Skin epidermis (tissue), 12 donors: Measurements from ENCODE around the gene PLCB2.
A peak's percentile ranks its signal among the peaks of the same experiment; 100 is the strongest.

ENCODE experiments used
- H3K27ac ChIP-seq, 21 experiments: fragments of 200-600 bp; sonication (generic) in 11 of 21; one replicate each; pipeline ENCODE4 v1.5.0; 2020; ENCODE audit warnings: mild to moderate bottlenecking in 3 of 21, inconsistent platforms in 2 of 21, moderate library complexity in 2 of 21
- H3K4me3 ChIP-seq, 7 experiments: fragments of 200-600 bp; sonication (generic) in 2 of 7; one replicate each; pipeline ENCODE4 v1.5.0; 2020; ENCODE audit warnings: inconsistent platforms in 2 of 7, mild to moderate bottlenecking in 2 of 7, moderate library complexity in 1 of 7

PLCB2 gene

DNA sequence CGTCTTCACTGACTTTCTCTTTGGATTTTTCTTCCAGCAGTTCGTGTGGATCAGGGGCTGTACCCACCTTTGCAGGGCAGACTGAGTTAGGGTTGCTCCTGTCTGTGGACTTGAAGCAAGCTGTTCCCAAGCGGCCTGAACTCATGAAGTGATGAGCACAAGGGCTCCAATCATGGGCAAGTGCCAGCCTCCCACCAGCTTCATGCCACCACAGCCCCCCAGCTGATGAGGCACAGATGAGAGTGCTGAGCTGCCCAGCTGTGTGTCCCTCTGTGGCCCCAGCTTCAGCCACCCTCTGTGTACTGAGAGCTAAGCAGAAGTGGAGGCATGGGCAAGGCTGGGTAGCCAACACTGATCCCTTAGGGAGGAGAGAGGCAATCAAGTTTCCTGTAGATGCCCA is 3.3 kb upstream of the PLCB2 start:
- Histone ChIP-seq H3K27ac (no peak overlapping the region), H3K4me3 (no peak overlapping the region)

GRCh38 chr15:40310001-40310959 is 2.5 kb upstream of the PLCB2 start:
- no peak overlapping the region for H3K4me3 ChIP-seq
- H3K27ac ChIP-seq: no peak overlapping the region

GRCh38 chr15:40309344-40309862 is 1.7 kb upstream of the PLCB2 start:
- Histone ChIP-seq H3K4me3 (no peak overlapping the region), H3K27ac (peak overlapping the region in 8 of 21 experiments; percentile 79 to 99 (median 91))

- Histone ChIP-seq H3K4me3 (peak overlapping the region; percentile 26 to 40 (median 31)), H3K27ac (peak overlapping the region in 17 of 21 experiments; percentile 6 to 99 (median 86))
Measured at GRCh38 chr15:40306908-40307307, 827 bp downstream of the PLCB2 start.

- H3K4me3 ChIP-seq: peak overlapping the region; percentile 26 to 40 (median 31)
Measured at GRCh38 chr15:40306371-40306770, 1.4 kb downstream of the PLCB2 start.

GRCh38 chr15:40305281-40305680 is 2.5 kb downstream of the PLCB2 start:
- no peak overlapping the region for H3K27ac ChIP-seq

More at GRCh38 chr15:40306371-40306770, 1.4 kb downstream of the PLCB2 start:
- peak overlapping the region in 13 of 21 experiments; percentile 6 to 99 (median 87) for H3K27ac ChIP-seq

GRCh38 chr15:40303576-40303975 is 4.2 kb downstream of the PLCB2 start:
- H3K27ac ChIP-seq: no peak overlapping the region

More at GRCh38 chr15:40305281-40305680, 2.5 kb downstream of the PLCB2 start:
- no peak overlapping the region for H3K4me3 ChIP-seq

GRCh38 chr15:40302981-40303380 is 4.8 kb downstream of the PLCB2 start:
- Histone ChIP-seq H3K4me3 (no peak overlapping the region), H3K27ac (no peak overlapping the region)

More at GRCh38 chr15:40303576-40303975, 4.2 kb downstream of the PLCB2 start:
- no peak overlapping the region for H3K4me3 ChIP-seq

DNA sequence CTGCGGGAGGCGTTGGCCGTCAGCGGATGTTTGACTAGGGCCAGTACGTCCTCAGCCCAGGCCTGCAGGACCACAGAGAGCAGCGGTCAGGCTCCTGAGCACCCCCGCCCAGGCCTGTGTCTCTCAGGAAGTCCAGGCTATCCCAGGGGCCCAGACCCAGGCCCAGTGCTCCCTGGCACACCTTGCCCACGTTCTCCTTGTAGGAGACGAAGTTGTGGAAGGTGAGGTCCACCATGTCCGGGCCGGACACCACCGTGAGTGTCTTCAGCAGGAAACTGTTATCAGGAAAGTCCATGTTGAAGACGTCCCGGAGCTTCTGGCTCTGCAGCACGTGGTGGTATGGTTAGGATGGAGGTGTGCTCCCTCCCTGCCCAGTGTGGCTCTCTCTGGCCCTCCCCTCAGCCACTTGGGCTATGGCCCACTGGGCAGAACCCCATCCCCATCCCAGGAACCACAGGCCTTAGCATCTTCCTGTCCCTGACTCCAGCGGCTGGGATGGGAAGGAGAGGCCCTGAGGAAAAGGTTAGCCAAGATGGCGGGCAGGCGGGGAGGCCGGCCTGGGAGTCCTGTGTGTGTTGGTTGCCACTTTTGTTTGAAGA is 5.3 kb downstream of the PLCB2 start:
- H3K4me3 ChIP-seq: no peak overlapping the region
- no peak overlapping the region for H3K27ac ChIP-seq

GRCh38 chr15:40301467-40302179 is 6.1 kb downstream of the PLCB2 start:
- H3K27ac ChIP-seq: no peak overlapping the region

GRCh38 chr15:40300771-40301170 is 7.0 kb downstream of the PLCB2 start:
- Histone ChIP-seq H3K4me3 (no peak overlapping the region), H3K27ac (no peak overlapping the region)

More at GRCh38 chr15:40301467-40302179, 6.1 kb downstream of the PLCB2 start:
- no peak overlapping the region for H3K4me3 ChIP-seq

- no peak overlapping the region for H3K4me3 ChIP-seq
- no peak overlapping the region for H3K27ac ChIP-seq
Measured at GRCh38 chr15:40300367-40300766, 7.4 kb downstream of the PLCB2 start.

- Histone ChIP-seq H3K4me3 (no peak overlapping the region), H3K27ac (no peak overlapping the region)
Measured at GRCh38 chr15:40298216-40298935, 9.4 kb downstream of the PLCB2 start.

- H3K27ac ChIP-seq: no peak overlapping the region
- H3K4me3 ChIP-seq: no peak overlapping the region
Measured at GRCh38 chr15:40297356-40297755, 10.4 kb downstream of the PLCB2 start.

DNA sequence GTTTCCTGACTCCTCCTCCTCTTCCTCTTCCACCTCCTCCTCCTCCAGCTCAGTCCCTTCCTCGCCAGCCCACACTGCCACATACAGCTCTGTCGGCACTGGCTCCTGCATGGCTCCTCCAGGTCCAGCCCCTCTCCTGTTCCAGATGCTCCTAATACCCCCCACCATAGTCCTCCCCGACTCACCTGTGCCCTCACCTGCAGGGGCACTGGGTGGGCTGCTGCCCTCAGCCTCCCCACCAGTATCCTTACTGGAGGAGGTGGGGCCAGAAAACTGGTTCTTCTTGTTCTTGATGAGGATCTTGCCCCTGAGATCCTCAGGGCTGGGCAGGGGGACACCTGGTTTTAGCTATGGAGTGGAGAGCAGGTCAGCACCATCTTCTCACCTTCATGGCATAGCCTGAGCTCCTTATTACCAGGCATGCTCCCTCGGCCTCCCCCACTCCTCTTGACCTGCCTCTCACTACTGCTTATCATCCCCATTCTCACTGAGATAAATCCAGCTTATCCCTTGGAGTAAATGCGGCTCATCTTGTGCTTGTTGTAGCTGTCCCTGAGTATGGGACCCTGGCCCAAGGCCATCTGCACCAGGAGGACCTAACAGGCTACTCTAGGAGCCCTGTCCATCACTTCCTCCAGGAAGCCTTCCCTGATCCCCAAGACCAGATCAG is 11.0 kb downstream of the PLCB2 start:
- Histone ChIP-seq H3K27ac (no peak overlapping the region), H3K4me3 (no peak overlapping the region)

GRCh38 chr15:40295877-40296560 is 11.7 kb downstream of the PLCB2 start:
- no peak overlapping the region for H3K27ac ChIP-seq
- H3K4me3 ChIP-seq: no peak overlapping the region

GRCh38 chr15:40295297-40295696 is 12.4 kb downstream of the PLCB2 start:
- no peak overlapping the region for H3K4me3 ChIP-seq
- no peak overlapping the region for H3K27ac ChIP-seq
